ENCODE data around the gene BIN1.
A peak's percentile ranks its signal among the peaks of the same experiment; 100 is the strongest.

Gene BIN1

GRCh38 chr2:127047716-127048617 lies 59.0 kb downstream of the BIN1 start:
- in situ Hi-C loops (cut with MboI; ENCODE audit: low pct_unique_long_range_greater_than_20kb, low sequenced_read_pairs, unreplicated experiment) = no loop called here
- DNase-seq (ENCODE audit: low spot score) = peak; percentile 15
- no peak for TF ChIP-seq CTCF (IDR thresholded peaks at IDR 0.05; ENCODE audit: extremely low read depth, insufficient read depth, missing control alignments)

GRCh38 chr2:127047054-127047453 lies 59.9 kb downstream of the BIN1 start:
- in situ Hi-C loops (cut with MboI; ENCODE audit: low pct_unique_long_range_greater_than_20kb, low sequenced_read_pairs, unreplicated experiment) = no loop called here
- peak; percentile 9 for DNase-seq (ENCODE audit: low spot score)
- no peak for TF ChIP-seq CTCF (IDR thresholded peaks at IDR 0.05; ENCODE audit: extremely low read depth, insufficient read depth, missing control alignments)

- no peak for DNase-seq (ENCODE audit: low spot score)
- TF ChIP-seq CTCF (IDR thresholded peaks at IDR 0.05; ENCODE audit: extremely low read depth, insufficient read depth, missing control alignments) = no peak
- in situ Hi-C loops (cut with MboI; ENCODE audit: low pct_unique_long_range_greater_than_20kb, low sequenced_read_pairs, unreplicated experiment) = no loop called here
Measured at GRCh38 chr2:127046579-127046978, 60.4 kb downstream of the BIN1 start.

- no peak for DNase-seq (ENCODE audit: low spot score)
- no peak for TF ChIP-seq CTCF (IDR thresholded peaks at IDR 0.05; ENCODE audit: extremely low read depth, insufficient read depth, missing control alignments)
- in situ Hi-C loops (cut with MboI; ENCODE audit: low pct_unique_long_range_greater_than_20kb, low sequenced_read_pairs, unreplicated experiment) = no loop called here
Measured at GRCh38 chr2:127045792-127046501, 61.0 kb downstream of the BIN1 start.

GRCh38 chr2:127044977-127045661 lies 61.8 kb downstream of the BIN1 start:
- DNase-seq (ENCODE audit: low spot score) = no peak
- TF ChIP-seq CTCF (IDR thresholded peaks at IDR 0.05; ENCODE audit: extremely low read depth, insufficient read depth, missing control alignments) = no peak
- in situ Hi-C loops (cut with MboI; ENCODE audit: low pct_unique_long_range_greater_than_20kb, low sequenced_read_pairs, unreplicated experiment) = no loop called here

- no peak for DNase-seq (ENCODE audit: low spot score)
- TF ChIP-seq CTCF (IDR thresholded peaks at IDR 0.05; ENCODE audit: extremely low read depth, insufficient read depth, missing control alignments) = no peak
- in situ Hi-C loops (cut with MboI; ENCODE audit: low pct_unique_long_range_greater_than_20kb, low sequenced_read_pairs, unreplicated experiment) = no loop called here
Measured at GRCh38 chr2:127044165-127044718, 62.7 kb downstream of the BIN1 start.
